GM18868 (cell line): ENCODE measurements around the gene RFX4.
"Not testable (repeated sequence)": the region's sequence is repeated elsewhere in the genome, so short reads cannot be mapped to it uniquely, and the experiment has no call there.

Experiments
- ATAC-seq: cut with Tn5 transposase; IDR thresholded peaks from one replicate; pipeline ENCODE4 v1.9.1; 2021; ENCODE audit warnings: mild to moderate bottlenecking, moderate library complexity; ENCODE audit not compliant: unreplicated experiment

RFX4 gene

GRCh38 chr12:106685381-106685780 is 102.6 kb downstream of the RFX4 start:
- no peak for ATAC-seq

GRCh38 chr12:106687672-106688071 is 104.9 kb downstream of the RFX4 start:
- no peak for ATAC-seq

GRCh38 chr12:106690569-106691305 is 107.9 kb downstream of the RFX4 start:
- ATAC-seq: no peak

GRCh38 chr12:106692033-106692432 is 109.2 kb downstream of the RFX4 start:
- not testable (repeated sequence) for ATAC-seq

GRCh38 chr12:106692896-106693820 is 110.4 kb downstream of the RFX4 start:
- no peak for ATAC-seq

GRCh38 chr12:106696071-106696470 is 113.3 kb downstream of the RFX4 start:
- no peak for ATAC-seq

- ATAC-seq: no peak
Observed at GRCh38 chr12:106696681-106697417, 114.0 kb downstream of the RFX4 start.

GRCh38 chr12:106704081-106704480 is 121.3 kb downstream of the RFX4 start:
- ATAC-seq: no peak

GRCh38 chr12:106705971-106706370 is 123.2 kb downstream of the RFX4 start:
- ATAC-seq: no peak

GRCh38 chr12:106709068-106709511 is 126.3 kb downstream of the RFX4 start:
- no peak for ATAC-seq

GRCh38 chr12:106710143-106710893 is 127.5 kb downstream of the RFX4 start:
- no peak for ATAC-seq

- no peak for ATAC-seq
Observed at GRCh38 chr12:106711316-106711715, 128.5 kb downstream of the RFX4 start.

GRCh38 chr12:106712768-106713167 is 130.0 kb downstream of the RFX4 start:
- ATAC-seq: no peak

GRCh38 chr12:106714926-106715325 is 132.1 kb downstream of the RFX4 start:
- no peak for ATAC-seq

- no peak for ATAC-seq
Observed at GRCh38 chr12:106715582-106715981, 132.8 kb downstream of the RFX4 start.

GRCh38 chr12:106717673-106718072 is 134.9 kb downstream of the RFX4 start:
- ATAC-seq: no peak

GRCh38 chr12:106719879-106720278 is 137.1 kb downstream of the RFX4 start:
- no peak for ATAC-seq

- no peak for ATAC-seq
Observed at GRCh38 chr12:106720696-106721095, 137.9 kb downstream of the RFX4 start.

GRCh38 chr12:106721915-106722314 is 139.1 kb downstream of the RFX4 start:
- no peak for ATAC-seq

- no peak for ATAC-seq
Observed at GRCh38 chr12:106722837-106723236, 140.0 kb downstream of the RFX4 start.
